DMS114 treated with DMSO at 0.1 percent for 48 hours (cell line): ENCODE results near the gene TPP2.

Experiments
- DNase-seq: peaks from one replicate; lab custom pipeline; 2025; ENCODE audit not compliant: unreplicated experiment; lab: John Stamatoyannopoulos, UW

Gene TPP2

DNA sequence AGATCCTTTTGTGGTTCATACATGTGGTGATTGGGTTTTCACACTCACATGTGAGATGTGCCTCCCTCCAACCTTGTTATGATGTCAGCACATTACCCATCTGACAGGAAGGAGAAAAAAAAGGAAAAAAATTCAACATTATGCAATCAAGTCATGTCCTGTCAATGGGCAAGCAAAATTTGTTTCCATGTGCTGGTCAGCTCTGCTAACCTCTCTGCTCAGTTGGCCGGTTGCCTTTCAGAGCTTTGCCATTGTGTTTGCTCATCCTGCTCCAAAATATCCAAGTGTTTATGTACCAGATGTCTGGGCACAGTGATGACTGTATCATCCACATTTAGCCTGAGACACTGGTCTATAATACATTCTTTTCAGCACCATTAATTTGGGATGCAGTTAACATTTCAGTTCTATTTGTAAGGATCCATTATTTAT, 125.0 kb downstream of the TPP2 start:
- no peak for DNase-seq

DNA sequence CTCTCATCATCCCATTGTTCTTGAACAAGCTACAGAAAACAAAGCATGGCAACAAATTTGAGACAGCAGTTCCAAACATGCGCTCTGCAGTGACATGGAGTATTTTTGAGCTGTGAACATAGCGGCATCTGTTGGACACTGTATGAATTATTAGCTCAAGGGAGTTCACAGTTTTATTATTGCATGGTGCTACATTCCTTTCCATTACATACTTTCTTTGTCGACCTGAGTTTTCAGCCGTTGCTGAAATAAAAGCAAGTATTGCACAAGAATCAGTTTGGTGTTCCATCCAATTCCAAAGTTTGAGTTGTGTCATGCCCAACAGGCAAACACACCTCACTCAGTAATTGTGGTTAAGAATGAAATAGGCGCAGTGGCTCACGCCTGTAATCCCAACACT, 128.1 kb downstream of the TPP2 start:
- peak; percentile 28 for DNase-seq

DNA sequence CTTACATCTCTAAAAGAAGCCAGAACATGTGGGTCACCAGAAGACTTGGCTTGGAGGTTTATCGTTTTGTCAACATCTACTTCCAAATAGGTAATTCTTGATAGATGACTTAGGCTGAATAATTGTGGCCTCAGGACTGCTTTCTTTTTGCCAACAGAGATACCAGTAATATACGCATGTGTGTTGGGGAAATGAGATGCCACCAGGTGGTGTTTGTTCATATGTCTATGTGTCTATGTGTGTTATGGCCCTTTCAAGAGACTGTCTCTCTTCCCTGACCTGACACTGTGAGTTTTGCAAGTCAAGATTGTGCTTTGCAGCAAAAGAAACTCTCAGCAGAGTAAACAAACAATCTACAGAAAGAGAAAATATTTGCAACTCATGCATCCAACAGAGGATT, 129.6 kb downstream of the TPP2 start:
- DNase-seq: no peak
